H9 (cell line): Measurements from ENCODE around the gene SEMA5A. TPM values are rescaled to one million over a fixed set of nuclear protein-coding genes. Genes with fewer than 3 reads are reported as not detected.

Experiments used
- DNase-seq: peaks from one replicate; pipeline ENCODE4 v3.0.0-alpha.2; 2017
- H2AFZ ChIP-seq: one replicate; pipeline ENCODE4 v1.6.1; 2013; ENCODE audit warnings: mild to moderate bottlenecking, low read length, control low read depth, moderate library complexity
- H2AK5ac ChIP-seq: 2 replicates; pipeline ENCODE4 v1.6.1; 2013; ENCODE audit warnings: low read length, control low read depth, mixed read lengths; ENCODE audit not compliant: insufficient read length
- H2BK120ac ChIP-seq: one replicate; pipeline ENCODE4 v1.6.1; 2013; ENCODE audit warnings: low read depth, mild to moderate bottlenecking, low read length, control low read depth, inconsistent platforms; ENCODE audit not compliant: poor library complexity, severe bottlenecking
- H2BK12ac ChIP-seq: 2 replicates; pipeline ENCODE4 v1.6.1; 2013; ENCODE audit warnings: low read length, control low read depth, mixed read lengths, low read depth; ENCODE audit not compliant: insufficient read length
- H2BK15ac ChIP-seq: 2 replicates; pipeline ENCODE4 v1.6.1; 2013; ENCODE audit warnings: low read depth, low read length, control low read depth
- H2BK20ac ChIP-seq: one replicate; pipeline ENCODE4 v1.6.1; 2013; ENCODE audit warnings: low read depth, mild to moderate bottlenecking, low read length, control low read depth, inconsistent platforms; ENCODE audit not compliant: poor library complexity, severe bottlenecking
- H2BK5ac ChIP-seq: 2 replicates; pipeline ENCODE4 v1.6.1; 2013; ENCODE audit warnings: low read length, control low read depth, mixed read lengths; ENCODE audit not compliant: insufficient read length
- H3K14ac ChIP-seq: 2 replicates; pipeline ENCODE4 v1.6.1; 2013; ENCODE audit warnings: low read length, control low read depth; ENCODE audit not compliant: insufficient read depth
- H3K18ac ChIP-seq: 2 replicates; pipeline ENCODE4 v1.6.1; 2013; ENCODE audit warnings: low read depth, mild to moderate bottlenecking, mixed read lengths, low read length, control low read depth; ENCODE audit not compliant: insufficient read length
- H3K23ac ChIP-seq: 2 replicates; pipeline ENCODE4 v1.6.1; 2013; ENCODE audit warnings: low read length, control low read depth, mixed read lengths, low read depth; ENCODE audit not compliant: insufficient read length
- H3K23me2 ChIP-seq: 2 replicates; pipeline ENCODE4 v1.6.1; 2013; ENCODE audit warnings: low read depth, mild to moderate bottlenecking, mixed read lengths, low read length, control low read depth; ENCODE audit not compliant: insufficient read length, poor library complexity, severe bottlenecking
- H3K27ac ChIP-seq: 2 replicates; pipeline ENCODE4 v1.5.1; 2013; ENCODE audit warnings: low read length, control low read depth, mixed read lengths, low read depth; ENCODE audit not compliant: insufficient read length
- H3K27me3 ChIP-seq: 2 replicates; pipeline ENCODE4 v1.6.1; 2013; ENCODE audit warnings: low read length, control low read depth, inconsistent platforms; ENCODE audit not compliant: insufficient read depth
- H3K4ac ChIP-seq: 2 replicates; pipeline ENCODE4 v1.6.1; 2013; ENCODE audit warnings: low read depth, mild to moderate bottlenecking, control low read depth, inconsistent platforms, low read length, moderate library complexity
- H3K4me1 ChIP-seq: 2 replicates; pipeline ENCODE4 v1.6.1; 2013; ENCODE audit warnings: low read length, control low read depth, inconsistent platforms; ENCODE audit not compliant: insufficient read depth
- H3K4me2 ChIP-seq: 2 replicates; pipeline ENCODE4 v1.6.1; 2013; ENCODE audit warnings: low read length, control low read depth, mixed read lengths; ENCODE audit not compliant: insufficient read length, insufficient read depth
- H3K56ac ChIP-seq: 2 replicates; pipeline ENCODE4 v1.6.1; 2013; ENCODE audit warnings: low read depth, mild to moderate bottlenecking, mixed read lengths, low read length, control low read depth; ENCODE audit not compliant: insufficient read length
- H3K79me1 ChIP-seq: 2 replicates; pipeline ENCODE4 v1.6.1; 2013; ENCODE audit warnings: low read depth, mild to moderate bottlenecking, moderate library complexity, low read length, control low read depth, inconsistent platforms; ENCODE audit not compliant: insufficient read depth, poor library complexity, severe bottlenecking
- H3K79me2 ChIP-seq: 2 replicates; pipeline ENCODE4 v1.6.1; 2013; ENCODE audit warnings: low read length, control low read depth, inconsistent platforms; ENCODE audit not compliant: insufficient read depth
- H3K9ac ChIP-seq: 2 replicates; pipeline ENCODE4 v1.6.1; 2013; ENCODE audit warnings: low read length, control low read depth, mixed read lengths; ENCODE audit not compliant: insufficient read length; ENCODE audit errors: extremely low read depth
- H3K9me3 ChIP-seq: one replicate; pipeline ENCODE4 v1.6.1; 2013; ENCODE audit warnings: low read depth, low read length, inconsistent platforms; ENCODE audit not compliant: control insufficient read depth
- H3T11ph ChIP-seq: one replicate; pipeline ENCODE4 v1.6.1; 2013; ENCODE audit warnings: mild to moderate bottlenecking, low read length, control low read depth, inconsistent platforms
- H4K20me1 ChIP-seq: one replicate; pipeline ENCODE4 v1.6.1; 2013; ENCODE audit not compliant: control insufficient read depth, insufficient read length, insufficient read depth
- H4K5ac ChIP-seq: 2 replicates; pipeline ENCODE4 v1.6.1; 2013; ENCODE audit warnings: low read depth, mild to moderate bottlenecking, mixed read lengths, low read length, control low read depth; ENCODE audit not compliant: insufficient read length
- H4K8ac ChIP-seq: replicated peaks from 2 replicates; pipeline ENCODE4 v1.6.1; 2013; ENCODE audit warnings: low read length, control low read depth, mixed read lengths, low read depth; ENCODE audit not compliant: insufficient read length
- H4K91ac ChIP-seq: 2 replicates; pipeline ENCODE4 v1.6.1; 2013; ENCODE audit warnings: low read depth, mild to moderate bottlenecking, moderate library complexity, mixed read lengths, low read length, control low read depth; ENCODE audit not compliant: insufficient read length
- H3K27ac Mint-ChIP-seq, 3 experiments: 2 replicates in 2 of 3; 3 replicates in 1 of 3; pipeline ENCODE4 v1.8.0; 2020 to 2021; ENCODE audit warnings: mixed read lengths in 3 of 3, mild to moderate bottlenecking in 1 of 3, moderate library complexity in 1 of 3
- H3K27me3 Mint-ChIP-seq: 2 replicates; pipeline ENCODE4 v1.8.0; 2021; ENCODE audit warnings: low read depth, mild to moderate bottlenecking, moderate library complexity, mixed read lengths
- H3K36me3 Mint-ChIP-seq, 3 experiments: 2 replicates in 2 of 3; 3 replicates in 1 of 3; pipeline ENCODE4 v1.8.0; 2020 to 2021; ENCODE audit warnings: low read depth in 3 of 3, mixed read lengths in 3 of 3; ENCODE audit not compliant: insufficient read depth in 1 of 3
- H3K4me1 Mint-ChIP-seq, 2 experiments: 2 replicates each; pipeline ENCODE4 v1.8.0; 2020; ENCODE audit warnings: mixed read lengths in 2 of 2
- H3K4me3 Mint-ChIP-seq, 2 experiments: 2 replicates in 1 of 2; 3 replicates in 1 of 2; pipeline ENCODE4 v1.8.0; 2020 to 2021; ENCODE audit warnings: mild to moderate bottlenecking in 2 of 2, mixed read lengths in 2 of 2, moderate library complexity in 1 of 2
- H3K9me3 Mint-ChIP-seq, 2 experiments: 2 replicates in 1 of 2; 3 replicates in 1 of 2; pipeline ENCODE4 v1.8.0; 2020; ENCODE audit warnings: mild to moderate bottlenecking in 2 of 2, mixed read lengths in 2 of 2, moderate library complexity in 1 of 2
- WGBS: extraction: QIAGEN DNeasy Blood & Tissue Kit; methylation state at CpG from one replicate; pipeline ENCODE4 v1.1.7; 2013; ENCODE audit warnings: missing lambda C conversion rate, low lambda C conversion rate, mixed read lengths; ENCODE audit not compliant: insufficient read length; ENCODE audit errors: extremely low coverage; 5-methylcytosine and 5-hydroxymethylcytosine counted together
- total RNA-seq: library from RNA; stranded (reverse); gene quantifications from 2 replicates; pipeline ENCODE4 v1.2.1, GENCODE V29; 2021
- TF ChIP-seq, protein P1 (sequence below): fragments of 200-600 bp; sonication (generic); conservative IDR thresholded peaks from 3 replicates; pipeline ENCODE4 v1.8.0; 2021; ENCODE audit warnings: antibody characterized with exemption, mild to moderate bottlenecking

The SEMA5A gene
- total RNA-seq, 1 experiment from 2014 or later, result 4.3 TPM

DNA sequence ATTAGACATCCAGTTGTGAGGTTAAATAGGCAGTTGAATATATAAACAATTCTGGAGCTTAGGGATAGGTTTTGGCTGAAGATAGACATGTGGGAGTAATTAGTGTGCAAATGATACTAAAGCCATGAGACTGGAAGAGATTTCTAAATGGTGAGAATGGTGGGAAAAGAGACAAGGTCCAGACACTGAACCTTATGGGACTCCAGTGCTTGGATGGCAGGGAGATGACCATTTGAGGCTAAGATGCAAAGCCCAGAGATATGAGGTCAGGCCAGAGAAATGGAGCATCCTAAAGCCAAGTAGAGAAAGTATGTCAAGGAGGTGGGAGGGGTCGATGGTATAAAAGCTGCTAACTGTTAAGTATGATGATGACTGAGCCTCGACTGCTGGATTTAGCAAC is 115.6 kb downstream of the SEMA5A start:
- Histone ChIP-seq H3K79me1 (no peaks in the 10 kb centered on the region), H4K20me1 (no peaks in the 10 kb centered on the region), H3K23me2 (no peaks in the 10 kb centered on the region), H2AFZ (no peak overlapping the region), H3K18ac (no peak overlapping the region), H3K9me3 (no peaks in the 10 kb centered on the region), H4K8ac (no peak overlapping the region), H3K9ac (no peak overlapping the region), H3K14ac (no peak overlapping the region), H3K56ac (no peak overlapping the region), H2BK5ac (no peak overlapping the region), H3K27ac (no peak overlapping the region), H3K4me1 (no peaks in the 10 kb centered on the region), H2BK12ac (no peak overlapping the region), H2BK20ac (no peak overlapping the region), H3K4ac (no peak overlapping the region), H3T11ph (no peak overlapping the region), H2AK5ac (no peak overlapping the region), H4K5ac (no peak overlapping the region), H3K4me2 (no peak overlapping the region), H3K79me2 (no peaks in the 10 kb centered on the region), H4K91ac (no peak overlapping the region), H2BK120ac (no peak overlapping the region), H3K23ac (no peak overlapping the region), H2BK15ac (no peak overlapping the region), H3K27me3 (no peaks in the 10 kb centered on the region)
- no peak overlapping the region for H3K27ac Mint-ChIP-seq
- TF ChIP-seq, protein P1, sequence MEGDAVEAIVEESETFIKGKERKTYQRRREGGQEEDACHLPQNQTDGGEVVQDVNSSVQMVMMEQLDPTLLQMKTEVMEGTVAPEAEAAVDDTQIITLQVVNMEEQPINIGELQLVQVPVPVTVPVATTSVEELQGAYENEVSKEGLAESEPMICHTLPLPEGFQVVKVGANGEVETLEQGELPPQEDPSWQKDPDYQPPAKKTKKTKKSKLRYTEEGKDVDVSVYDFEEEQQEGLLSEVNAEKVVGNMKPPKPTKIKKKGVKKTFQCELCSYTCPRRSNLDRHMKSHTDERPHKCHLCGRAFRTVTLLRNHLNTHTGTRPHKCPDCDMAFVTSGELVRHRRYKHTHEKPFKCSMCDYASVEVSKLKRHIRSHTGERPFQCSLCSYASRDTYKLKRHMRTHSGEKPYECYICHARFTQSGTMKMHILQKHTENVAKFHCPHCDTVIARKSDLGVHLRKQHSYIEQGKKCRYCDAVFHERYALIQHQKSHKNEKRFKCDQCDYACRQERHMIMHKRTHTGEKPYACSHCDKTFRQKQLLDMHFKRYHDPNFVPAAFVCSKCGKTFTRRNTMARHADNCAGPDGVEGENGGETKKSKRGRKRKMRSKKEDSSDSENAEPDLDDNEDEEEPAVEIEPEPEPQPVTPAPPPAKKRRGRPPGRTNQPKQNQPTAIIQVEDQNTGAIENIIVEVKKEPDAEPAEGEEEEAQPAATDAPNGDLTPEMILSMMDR, result no peak
- DNase-seq, result no peak
- H3K9me3 Mint-ChIP-seq, result no peaks in the 10 kb centered on the region
- H3K4me1 Mint-ChIP-seq, result peaks cover 12 to 13% of the 10 kb centered on the region in 2 experiments
- H3K27me3 Mint-ChIP-seq, result no peaks in the 10 kb centered on the region
- WGBS, result no CpG with 5 or more reads among the region's 2 CpGs
- no peaks in the 10 kb centered on the region for H3K36me3 Mint-ChIP-seq
- H3K4me3 Mint-ChIP-seq, result no peak overlapping the region
